ENCODE results near the gene GABRB1. TPM values are rescaled to one million over a fixed set of nuclear protein-coding genes. Genes with fewer than 3 reads are reported as not detected.

GABRB1 gene
- total and polyA plus RNA-seq, 2 donors (not counting 3 experiments of a cell fraction or from before 2014, with no cell fraction given): not detected

GRCh38 chr4:47473141-47473750 lies 441.9 kb downstream of the GABRB1 start:
- DNase-seq (ENCODE audit: low read depth, low spot score): no peak
- Histone ChIP-seq H4K20me1 (replicated peaks; ENCODE audit: control insufficient read depth, extremely low read depth, insufficient read depth, low read length) (no peaks in the 10 kb centered on the region), H3K4me3 (replicated peaks in 1 of 3; ENCODE audit: insufficient read depth in 1 of 3, low read depth in 1 of 3, low read length in 3 of 3) (no peak overlapping the region), H3K36me3 (ENCODE audit: control insufficient read depth in 2 of 2, extremely low read depth in 1 of 2, insufficient read depth in 2 of 2, low read length in 2 of 2) (no peaks in the 10 kb centered on the region), H3K27me3 (ENCODE audit: control insufficient read depth in 2 of 2, insufficient read depth in 2 of 2, low read length in 2 of 2) (no peaks in the 10 kb centered on the region), H3K79me2 (ENCODE audit: control insufficient read depth, insufficient read depth, low read length) (no peaks in the 10 kb centered on the region), H3K9ac (replicated peaks; ENCODE audit: extremely low read depth, insufficient read depth, low read length) (no peak overlapping the region), H3K27ac (ENCODE audit: insufficient read depth, low read depth, low read length) (no peak overlapping the region), H3K9me1 (replicated peaks; ENCODE audit: control insufficient read depth, extremely low read depth, insufficient read depth, low read length) (no peaks in the 10 kb centered on the region), H3K9me3 (replicated peaks; ENCODE audit: control insufficient read depth, insufficient read depth, low read length) (no peaks in the 10 kb centered on the region), H2AFZ (ENCODE audit: low read depth, low read length) (no peak overlapping the region), H3K4me1 (ENCODE audit: control insufficient read depth, extremely low read depth, insufficient read depth, low read length) (no peaks in the 10 kb centered on the region), H3K4me2 (ENCODE audit: insufficient read depth, low read length) (no peak overlapping the region)
- dilution Hi-C loops (cut with MboI; ENCODE audit: extremely low pct_ligation_motif_present, low sequenced_read_pairs) (no loop called here), intact Hi-C loops (cut with micrococcal nuclease) (no loop called here)
- no peak for TF ChIP-seq POLR2A (IDR thresholded peaks at IDR 0.05; ENCODE audit: low read depth, low read length)
- TF ChIP-seq MYC (IDR thresholded peaks at IDR 0.05; ENCODE audit: low read depth, low read length): no peak
- TF ChIP-seq, protein P1, sequence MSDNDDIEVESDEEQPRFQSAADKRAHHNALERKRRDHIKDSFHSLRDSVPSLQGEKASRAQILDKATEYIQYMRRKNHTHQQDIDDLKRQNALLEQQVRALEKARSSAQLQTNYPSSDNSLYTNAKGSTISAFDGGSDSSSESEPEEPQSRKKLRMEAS (IDR thresholded peaks at IDR 0.05; ENCODE audit: insufficient read depth, insufficient read length): no peak
- TF ChIP-seq GATA2 (IDR thresholded peaks at IDR 0.05; ENCODE audit: insufficient read depth, insufficient read length, low read depth, low read length): no peak
- no peak for TF ChIP-seq CTCF (IDR thresholded peaks at IDR 0.05; ENCODE audit: extremely low read depth in 1 of 2, insufficient read depth in 1 of 2, low read depth in 1 of 2, low read length in 2 of 2)
- TF ChIP-seq EZH2 (IDR thresholded peaks at IDR 0.05; ENCODE audit: borderline replicate concordance, low read depth, low read length, severe bottlenecking): no peak
- no peak for TF ChIP-seq FOS (IDR thresholded peaks at IDR 0.05; ENCODE audit: borderline replicate concordance, insufficient read depth, low read length)
- TF ChIP-seq JUN (IDR thresholded peaks at IDR 0.05; ENCODE audit: borderline replicate concordance, insufficient read depth, insufficient read length, low read depth): no peak
- TF ChIP-seq POLR2AphosphoS5 (IDR thresholded peaks at IDR 0.05; ENCODE audit: insufficient read depth, low read depth, low read length): no peak
- CTCF ChIA-PET: interaction anchor here (0.9 to 2.7 kb wide), 4 partner anchors 9 to 92 kb away, joined by 3 to 18 read pairs (median 8); partner anchors contain the start of genes ATP10D and COMMD8
- no peak for FAIRE-seq
- no TSS peak for BruUV-seq (replicated peaks)
- POLR2A ChIA-PET: interaction anchor here (0.7 kb wide), 1 partner anchor 11 kb away, joined by 5 read pairs; no protein-coding TSS in a partner anchor

Data from endothelial cell of umbilical vein (primary cell).